Hepatocyte (in vitro differentiated cells): ENCODE results near the gene STK10. TPM values are rescaled to one million over a fixed set of nuclear protein-coding genes. Genes with fewer than 3 reads are reported as not detected.
A peak's percentile ranks its signal among the peaks of the same experiment; 100 is the strongest.

Experiments used
- DNase-seq: peaks from one replicate; pipeline ENCODE4 v3.0.0-alpha.2; 2016; ENCODE audit warnings: low spot score
- H2AFZ ChIP-seq: fragments of 200-600 bp; sonication (generic); 2 replicates; pipeline ENCODE4 v1.6.0; 2016; ENCODE audit warnings: antibody characterized with exemption, mild to moderate bottlenecking
- H3K27ac ChIP-seq: fragments of 200-600 bp; sonication (generic); 2 replicates; pipeline ENCODE4 v1.5.1; 2016; ENCODE audit warnings: mild to moderate bottlenecking
- H3K27me3 ChIP-seq: fragments of 200-600 bp; sonication (generic); 2 replicates; pipeline ENCODE4 v1.6.1; 2016
- H3K36me3 ChIP-seq: fragments of 200-600 bp; sonication (generic); replicated peaks from 2 replicates; pipeline ENCODE4 v1.5.1; 2016; ENCODE audit warnings: low read depth; ENCODE audit not compliant: insufficient read depth
- H3K4me1 ChIP-seq: fragments of 200-600 bp; sonication (generic); 2 replicates; pipeline ENCODE4 v1.5.1; 2016; ENCODE audit warnings: mild to moderate bottlenecking, moderate library complexity; ENCODE audit not compliant: insufficient read depth
- H3K4me2 ChIP-seq: fragments of 200-600 bp; sonication (generic); 2 replicates; pipeline ENCODE4 v1.6.0; 2016
- H3K4me3 ChIP-seq: fragments of 200-600 bp; sonication (generic); 2 replicates; pipeline ENCODE4 v1.5.1; 2016; ENCODE audit warnings: mild to moderate bottlenecking
- H3K79me2 ChIP-seq: fragments of 200-600 bp; sonication (generic); 2 replicates; pipeline ENCODE4 v1.6.0; 2017; ENCODE audit warnings: mild to moderate bottlenecking
- H3K9me2 ChIP-seq: fragments of 200-600 bp; sonication (generic); replicated peaks from 2 replicates; pipeline ENCODE4 v1.6.0; 2017; ENCODE audit warnings: mild to moderate bottlenecking; ENCODE audit not compliant: insufficient read depth
- H3K9me3 ChIP-seq: fragments of 200-600 bp; sonication (generic); 2 replicates; pipeline ENCODE4 v1.5.1; 2016; ENCODE audit warnings: low read depth, mild to moderate bottlenecking
- H4K20me1 ChIP-seq: fragments of 200-600 bp; sonication (generic); 2 replicates; pipeline ENCODE4 v1.6.0; 2016; ENCODE audit warnings: mild to moderate bottlenecking; ENCODE audit not compliant: insufficient read depth, poor library complexity, severe bottlenecking
- EZH2 ChIP-seq: fragments of 200-600 bp; sonication (generic); IDR thresholded peaks from 2 replicates; pipeline ENCODE4 v1.6.1; 2016; ENCODE audit warnings: antibody characterized with exemption, mild to moderate bottlenecking, borderline replicate concordance
- EZH2phosphoT487 ChIP-seq: fragments of 200-600 bp; sonication (generic); IDR thresholded peaks from one replicate; pipeline ENCODE4 v1.6.1; 2018; ENCODE audit warnings: antibody characterized with exemption, mild to moderate bottlenecking, low read depth, moderate library complexity; ENCODE audit not compliant: unreplicated experiment, severe bottlenecking
- WGBS: methylation state at CpG from one replicate; pipeline ENCODE4 v1.1.6; 2016; ENCODE audit warnings: low lambda C conversion rate; ENCODE audit errors: missing lambda C conversion rate; 5-methylcytosine and 5-hydroxymethylcytosine counted together
- polyA plus RNA-seq: library from polyadenylated mRNA; unstranded; fragments of >200 nt; fragmentation: Nextera tagmentation; extraction: Ambion mirVana; gene quantifications from 2 replicates; pipeline ENCODE4 v1.2.1, GENCODE V29; 2016
- total RNA-seq: library from RNA; depleted of rRNA; stranded (reverse); fragments of >200 nt; gene quantifications from 2 replicates; pipeline ENCODE4 v1.2.3, GENCODE V29; 2014
- TF ChIP-seq, protein P1 (sequence below): fragments of 200-600 bp; sonication (generic); IDR thresholded peaks from 2 replicates; pipeline ENCODE4 v1.5.1; 2016; ENCODE audit warnings: antibody characterized with exemption, mild to moderate bottlenecking; ENCODE audit not compliant: poor library complexity

The STK10 gene
- total and polyA plus RNA-seq, 2 experiments from 2014 or later = 11.3 to 19.3 TPM

DNA sequence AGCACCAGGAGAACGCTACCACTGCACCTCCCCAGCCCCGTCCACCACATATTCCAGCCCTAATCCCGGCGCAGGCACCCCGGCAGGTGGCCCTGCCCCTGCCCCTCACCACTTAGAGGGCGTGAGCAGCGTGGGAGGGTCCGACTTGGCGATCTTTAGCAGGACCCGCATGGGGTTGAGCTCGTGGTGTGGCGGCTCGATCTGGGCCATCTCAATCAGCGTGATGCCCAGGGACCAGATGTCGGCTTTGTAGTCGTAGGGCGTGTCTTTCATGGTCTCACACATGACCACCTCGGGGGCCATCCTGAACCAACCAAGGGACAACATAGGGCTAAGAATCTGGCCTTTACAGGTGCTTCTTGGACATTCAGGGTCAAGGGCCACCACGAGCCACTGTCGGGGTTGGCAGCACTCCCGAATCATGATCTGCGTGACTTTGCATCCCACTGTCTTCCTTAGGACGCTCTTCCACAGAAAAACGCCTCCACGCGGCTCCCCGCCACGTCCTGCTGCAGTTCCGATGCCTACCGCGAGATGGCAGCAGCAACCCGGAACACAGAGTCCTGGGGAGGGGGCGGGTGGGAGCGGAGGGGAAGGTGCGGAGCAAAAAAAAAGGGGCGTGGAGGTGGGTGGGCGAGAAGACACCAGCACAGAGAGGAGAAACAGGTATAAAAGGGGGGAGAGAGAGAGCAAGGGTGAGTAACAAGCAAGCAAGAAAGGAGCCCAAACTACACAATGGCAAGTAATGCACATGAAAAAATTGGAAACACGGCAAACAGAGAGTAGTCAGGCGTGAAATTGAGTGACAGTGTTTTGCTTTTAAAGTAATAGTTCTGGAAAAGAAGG lies 81.3 kb downstream of the STK10 start:
- Histone ChIP-seq H3K79me2 (no peaks in the 10 kb centered on the region), H3K9me2 (no peaks in the 10 kb centered on the region), H3K4me1 (peaks cover 29% of the 10 kb centered on the region), H3K27ac (no peak overlapping the region), H3K4me3 (no peak overlapping the region), H3K4me2 (peak overlapping the region; percentile 82), H3K36me3 (no peaks in the 10 kb centered on the region), H4K20me1 (no peaks in the 10 kb centered on the region), H3K27me3 (no peaks in the 10 kb centered on the region), H3K9me3 (no peaks in the 10 kb centered on the region), H2AFZ (no peak overlapping the region)
- TF ChIP-seq EZH2phosphoT487 (no peak), EZH2 (no peak)
- TF ChIP-seq, protein P1, sequence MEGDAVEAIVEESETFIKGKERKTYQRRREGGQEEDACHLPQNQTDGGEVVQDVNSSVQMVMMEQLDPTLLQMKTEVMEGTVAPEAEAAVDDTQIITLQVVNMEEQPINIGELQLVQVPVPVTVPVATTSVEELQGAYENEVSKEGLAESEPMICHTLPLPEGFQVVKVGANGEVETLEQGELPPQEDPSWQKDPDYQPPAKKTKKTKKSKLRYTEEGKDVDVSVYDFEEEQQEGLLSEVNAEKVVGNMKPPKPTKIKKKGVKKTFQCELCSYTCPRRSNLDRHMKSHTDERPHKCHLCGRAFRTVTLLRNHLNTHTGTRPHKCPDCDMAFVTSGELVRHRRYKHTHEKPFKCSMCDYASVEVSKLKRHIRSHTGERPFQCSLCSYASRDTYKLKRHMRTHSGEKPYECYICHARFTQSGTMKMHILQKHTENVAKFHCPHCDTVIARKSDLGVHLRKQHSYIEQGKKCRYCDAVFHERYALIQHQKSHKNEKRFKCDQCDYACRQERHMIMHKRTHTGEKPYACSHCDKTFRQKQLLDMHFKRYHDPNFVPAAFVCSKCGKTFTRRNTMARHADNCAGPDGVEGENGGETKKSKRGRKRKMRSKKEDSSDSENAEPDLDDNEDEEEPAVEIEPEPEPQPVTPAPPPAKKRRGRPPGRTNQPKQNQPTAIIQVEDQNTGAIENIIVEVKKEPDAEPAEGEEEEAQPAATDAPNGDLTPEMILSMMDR = peak; percentile 100
- WGBS = 40% methylated on average over 37 of the region's 39 CpGs
- peak; percentile 66 for DNase-seq

- no peak overlapping the region for H3K4me2 ChIP-seq
These were observed 82.2 kb downstream of the STK10 start for GRCh38 chr5:172105811-172106210.

GRCh38 chr5:172104801-172105701 lies 83.0 kb downstream of the STK10 start:
- Histone ChIP-seq H3K4me2 (no peak overlapping the region), H4K20me1 (no peaks in the 10 kb centered on the region), H3K4me1 (peaks cover 15% of the 10 kb centered on the region), H2AFZ (no peak overlapping the region), H3K9me3 (no peaks in the 10 kb centered on the region), H3K4me3 (no peak overlapping the region), H3K27me3 (no peaks in the 10 kb centered on the region), H3K36me3 (no peaks in the 10 kb centered on the region), H3K27ac (no peak overlapping the region), H3K79me2 (no peaks in the 10 kb centered on the region), H3K9me2 (no peaks in the 10 kb centered on the region)
- no peak for TF ChIP-seq EZH2phosphoT487
- no peak for TF ChIP-seq EZH2
- TF ChIP-seq, protein P1 = no peak
- no peak for DNase-seq
- WGBS = 93% methylated on average over 16 of the region's 17 CpGs

More at GRCh38 chr5:172105811-172106210, 82.2 kb downstream of the STK10 start:
- Histone ChIP-seq H3K79me2 (no peaks in the 10 kb centered on the region), H3K4me3 (no peak overlapping the region), H3K9me2 (no peaks in the 10 kb centered on the region), H3K27me3 (no peaks in the 10 kb centered on the region), H3K27ac (no peak overlapping the region), H3K4me1 (peaks cover 20% of the 10 kb centered on the region), H4K20me1 (no peaks in the 10 kb centered on the region), H3K9me3 (no peaks in the 10 kb centered on the region), H3K36me3 (no peaks in the 10 kb centered on the region), H2AFZ (no peak overlapping the region)
- no peak for TF ChIP-seq EZH2
- TF ChIP-seq, protein P1 = no peak
- no peak for TF ChIP-seq EZH2phosphoT487
- WGBS = 98% methylated on average over 14 of the region's 14 CpGs
- DNase-seq = no peak
